GM18951 (cell line): ENCODE data around the gene SLC44A5.
"Not testable (repeated sequence)": the region's sequence is repeated elsewhere in the genome, so short reads cannot be mapped to it uniquely, and the experiment has no call there.

Experiments used
- POLR2A ChIP-seq: IDR thresholded peaks from 4 replicates; pipeline ENCODE4 v1.6.1; 2011; ENCODE audit warnings: mild to moderate bottlenecking; ENCODE audit not compliant: insufficient read length, insufficient read depth; ENCODE audit errors: extremely low read depth
- in situ Hi-C: fragments of 300-500 bp; cut with MboI; formaldehyde crosslinking; loops from one replicate; pipeline ENCODE4 v1.12.0; 2022; ENCODE audit warnings: low sequenced_read_pairs, mixed read lengths, inconsistent platforms; ENCODE audit not compliant: unreplicated experiment

Gene SLC44A5

DNA sequence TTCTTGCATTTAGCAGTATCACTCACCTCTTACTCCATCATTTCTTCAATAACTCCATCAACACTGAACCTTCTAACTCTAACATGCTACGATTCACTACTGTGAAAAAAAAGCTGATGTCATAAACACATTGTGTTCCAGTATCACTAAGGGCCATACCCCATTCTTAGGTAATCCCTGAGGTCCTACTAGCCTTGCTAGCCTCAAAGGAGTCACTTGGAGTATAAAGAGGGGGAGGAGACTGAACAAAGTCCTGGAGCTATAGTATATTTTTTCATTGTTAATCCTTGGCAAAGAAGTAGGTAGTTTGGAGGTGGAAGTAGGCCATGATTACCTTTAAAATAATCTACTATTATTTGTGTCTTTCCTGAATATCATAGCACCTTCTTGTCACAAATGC is at the start of gene SLC44A5:
Gene SLC44A5 (minus strand): TSS at position 101 of the 400 bp plus-strand sequence. CDS start 69,667 bp downstream, outside the sequence.
- no peak for TF ChIP-seq POLR2A
- in situ Hi-C loops, result no loop called here

DNA sequence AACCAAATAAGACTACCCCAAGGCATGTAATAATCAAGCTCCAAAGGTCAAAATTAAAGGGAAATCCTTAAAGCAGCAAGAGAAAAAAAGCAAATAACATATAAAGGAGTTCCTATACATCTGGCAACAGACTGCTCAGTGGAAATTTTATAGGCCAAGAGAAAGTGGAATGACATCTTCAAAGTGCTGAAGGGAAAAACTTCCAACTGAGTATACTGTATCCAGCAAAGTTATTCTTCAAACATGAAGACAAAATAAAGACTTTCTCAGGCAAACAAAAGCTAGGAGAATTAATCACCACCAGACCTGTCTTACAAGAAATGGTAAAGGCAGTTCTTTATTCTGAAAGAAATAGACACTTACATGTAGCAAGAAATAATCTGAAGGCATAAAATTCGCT is 45.0 kb upstream of the SLC44A5 start:
- TF ChIP-seq POLR2A, result no peak
- in situ Hi-C loops, result no loop called here

GRCh38 chr1:75647183-75647582 is 36.3 kb upstream of the SLC44A5 start:
- in situ Hi-C loops, result not testable (repeated sequence)

GRCh38 chr1:75645153-75645552 is 34.2 kb upstream of the SLC44A5 start:
- in situ Hi-C loops, result not testable (repeated sequence)

GRCh38 chr1:75643460-75643859 is 32.5 kb upstream of the SLC44A5 start:
- in situ Hi-C loops, result no loop called here
- no peak for TF ChIP-seq POLR2A

- no peak for TF ChIP-seq POLR2A
- in situ Hi-C loops, result no loop called here
Observed at GRCh38 chr1:75641325-75641724, 30.4 kb upstream of the SLC44A5 start.

DNA sequence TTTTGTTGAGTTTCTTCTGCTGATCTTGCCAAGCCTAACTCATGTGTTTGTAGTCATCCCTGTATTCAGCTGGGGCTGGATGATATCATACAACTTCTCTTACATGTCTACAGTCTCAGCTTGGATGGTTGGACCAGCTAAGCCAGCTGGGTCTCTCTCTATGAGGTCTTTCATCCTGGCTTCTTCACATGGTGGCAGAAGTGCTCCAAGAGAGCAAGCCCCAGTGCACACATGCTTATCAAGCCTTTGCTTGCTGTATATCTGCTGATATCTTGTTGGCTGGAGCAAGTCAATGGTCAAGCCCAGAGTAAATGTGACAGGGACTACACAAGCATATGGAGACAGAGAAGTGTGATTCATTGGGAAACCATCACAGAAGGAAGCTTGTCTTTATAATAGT is 29.2 kb upstream of the SLC44A5 start:
- TF ChIP-seq POLR2A, result no peak
- in situ Hi-C loops, result no loop called here

DNA sequence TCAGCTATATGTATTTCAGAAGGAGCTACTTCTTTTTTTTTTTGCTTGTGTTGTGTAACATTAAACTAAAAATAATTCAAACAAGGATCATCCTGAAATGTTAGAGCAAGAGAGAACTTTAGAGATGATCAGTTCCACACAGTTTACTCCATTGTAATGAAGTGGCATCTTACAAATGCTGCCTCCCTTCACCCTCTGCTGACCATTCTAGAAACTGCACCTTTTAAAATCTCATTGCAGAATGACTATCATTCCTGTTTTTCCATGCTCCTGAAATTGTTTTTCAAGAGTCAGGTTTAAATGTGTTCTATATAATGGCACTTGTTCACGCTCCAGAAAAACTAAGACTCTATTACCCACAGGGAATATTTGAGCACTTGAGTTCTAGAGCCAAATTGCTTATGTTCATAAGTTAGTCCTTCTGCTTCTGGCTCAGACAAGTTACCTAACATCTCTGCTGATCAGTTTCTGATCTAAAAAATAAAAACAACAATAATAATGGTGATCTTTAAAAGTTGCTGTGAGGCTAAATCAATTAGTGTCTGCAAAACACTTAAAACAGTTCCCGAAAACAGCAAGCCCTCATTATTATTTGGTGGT is 21.5 kb upstream of the SLC44A5 start:
- in situ Hi-C loops, result no loop called here
- TF ChIP-seq POLR2A, result no peak

DNA sequence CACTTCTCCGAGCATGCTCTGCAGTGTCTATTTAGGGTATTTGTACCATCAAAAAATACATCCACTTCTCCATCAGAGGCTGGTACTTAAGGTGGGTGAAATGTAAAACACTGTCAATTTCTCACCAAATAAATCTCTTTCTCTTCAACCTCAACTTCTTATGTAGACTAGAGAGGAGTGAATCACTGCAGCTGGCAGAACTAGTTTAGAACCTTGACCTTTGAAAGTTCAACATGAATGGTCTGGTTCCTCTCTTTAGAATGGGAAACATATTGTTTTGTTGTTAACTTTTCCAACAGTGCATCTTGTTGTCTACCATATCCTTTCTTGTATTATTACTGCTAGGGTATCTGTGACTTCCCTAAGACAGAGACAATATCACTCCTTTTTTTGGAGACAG is 20.1 kb upstream of the SLC44A5 start:
- in situ Hi-C loops, result no loop called here

DNA sequence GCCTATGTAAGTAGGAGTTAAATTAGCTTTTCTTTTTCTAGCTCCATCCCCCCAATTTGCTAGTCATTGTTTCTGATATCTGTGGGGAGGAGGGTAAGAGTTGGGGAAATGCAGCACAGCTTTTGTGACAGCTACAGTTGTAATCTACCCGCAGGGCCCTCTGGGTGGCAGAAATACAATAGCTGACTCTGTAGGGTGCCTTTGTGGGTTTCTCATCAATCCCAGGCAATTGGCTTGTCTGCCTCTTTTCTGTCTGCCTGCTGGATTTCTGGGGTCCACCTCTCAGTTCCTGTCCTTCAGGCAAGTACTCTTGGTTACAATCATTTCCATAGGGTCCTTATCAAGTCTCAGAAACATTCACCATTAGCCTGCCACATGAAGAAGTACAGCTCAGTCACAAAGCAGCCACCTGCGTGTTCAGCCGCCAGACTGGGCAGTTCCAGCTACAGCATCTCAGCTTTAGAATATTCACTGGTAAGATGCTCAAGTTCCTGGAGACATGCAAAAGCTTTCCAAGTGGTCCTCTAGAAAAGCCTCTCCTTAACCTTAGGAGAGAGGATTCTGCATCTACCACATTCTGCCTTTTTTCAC is 19.2 kb upstream of the SLC44A5 start:
- in situ Hi-C loops, result no loop called here

More for the DNA sequence above, 20.1 kb upstream of the SLC44A5 start:
- no peak for TF ChIP-seq POLR2A

DNA sequence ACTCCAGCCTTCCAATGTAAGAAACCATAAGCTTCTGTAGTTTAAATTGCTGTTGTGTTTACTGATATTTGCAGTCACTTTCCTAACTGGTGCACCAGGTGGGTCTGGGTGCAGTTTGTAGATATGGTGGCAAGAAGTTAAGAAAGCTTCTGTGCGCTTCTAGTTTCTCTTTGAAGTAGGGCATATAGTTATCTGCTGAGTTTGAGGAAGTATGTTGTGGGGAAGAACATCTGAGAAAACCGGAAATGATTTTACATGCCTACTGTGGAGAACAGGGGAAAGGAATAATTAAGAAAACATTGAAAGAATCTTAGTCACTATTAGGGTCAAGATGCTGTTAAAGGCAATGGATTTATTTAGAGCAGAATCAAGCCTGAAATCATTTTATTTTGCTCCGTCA is 14.9 kb upstream of the SLC44A5 start:
- TF ChIP-seq POLR2A, result no peak
- in situ Hi-C loops, result no loop called here

More for the DNA sequence above, 19.2 kb upstream of the SLC44A5 start:
- no peak for TF ChIP-seq POLR2A

GRCh38 chr1:75618382-75618781 is 7.5 kb upstream of the SLC44A5 start:
- in situ Hi-C loops, result no loop called here

DNA sequence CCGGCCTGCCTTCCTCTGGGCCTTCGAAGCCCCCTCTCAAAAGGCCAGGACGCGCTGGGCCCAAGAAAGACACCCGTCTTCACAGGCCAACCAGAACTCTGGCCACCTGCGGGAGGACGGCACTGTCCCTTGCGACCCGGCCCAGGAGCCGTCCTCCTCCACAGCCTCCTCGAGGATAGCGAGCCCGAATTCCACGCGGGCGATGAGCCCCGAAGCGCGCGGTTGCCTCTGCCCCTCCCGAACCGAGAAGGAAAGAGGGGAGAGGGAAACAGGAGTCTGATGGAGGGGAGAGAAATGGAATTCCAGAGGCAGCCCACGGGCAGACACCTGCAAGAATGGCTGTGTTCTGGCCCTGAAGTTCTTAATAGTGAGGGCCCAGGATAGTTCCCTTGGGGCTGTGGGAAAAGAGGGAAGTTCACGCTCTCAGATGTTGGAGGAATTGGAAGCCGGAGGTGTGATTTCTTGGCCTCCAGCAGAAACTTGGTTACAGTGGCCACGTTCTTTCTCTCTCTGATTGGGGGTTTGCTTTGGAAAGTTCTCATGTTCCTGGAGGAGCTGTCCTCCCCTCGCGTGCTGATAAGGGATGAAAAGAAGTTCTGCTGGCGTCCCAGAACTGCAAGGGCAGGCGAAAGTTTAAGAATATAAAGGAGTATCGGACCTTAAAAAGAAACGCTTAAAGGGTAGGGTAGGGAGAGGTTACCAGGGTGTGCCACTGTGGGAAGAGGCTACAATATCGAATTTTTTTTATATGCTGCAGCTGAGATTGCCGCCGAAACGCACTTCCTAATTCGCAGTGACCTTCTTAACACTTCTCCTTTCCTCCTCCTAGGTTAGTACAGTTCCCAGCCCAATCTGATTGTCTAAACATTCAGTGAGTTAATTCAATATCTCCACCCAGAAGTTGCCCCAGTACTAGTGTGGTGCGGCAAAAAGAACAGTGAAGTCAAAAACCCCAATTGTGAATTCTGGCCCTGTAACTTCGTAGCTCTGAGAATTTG is 5.8 kb upstream of the SLC44A5 start:
- no peak for TF ChIP-seq POLR2A

More at GRCh38 chr1:75618382-75618781, 7.5 kb upstream of the SLC44A5 start:
- no peak for TF ChIP-seq POLR2A

More for the DNA sequence above, 5.8 kb upstream of the SLC44A5 start:
- in situ Hi-C loops, result no loop called here
